H1 (cell line): ENCODE data around the gene ZFHX2. TPM values are rescaled to one million over a fixed set of nuclear protein-coding genes. Genes with fewer than 3 reads are reported as not detected.

Source experiments
- ASH2L ChIP-seq: fragments of 200-600, 300-600 bp; sonication (generic); IDR thresholded peaks from one replicate; pipeline ENCODE4 v1.7.1; 2017; ENCODE audit warnings: low read length
- BCL11A ChIP-seq, 2 experiments: IDR thresholded peaks; one replicate each; pipeline ENCODE4 v1.6.1; 2011; ENCODE audit warnings: low read depth in 2 of 2, low read length in 2 of 2, mild to moderate bottlenecking in 2 of 2
- CBX5 ChIP-seq: fragments of 300-800, 300-1000 bp; sonication (generic); IDR thresholded peaks from 2 replicates; pipeline ENCODE4 v1.7.1; 2016; ENCODE audit warnings: antibody characterized with exemption, low read length, low read depth
- EGR1 ChIP-seq: IDR thresholded peaks from 2 replicates; pipeline ENCODE4 v1.6.1; 2011; ENCODE audit warnings: low read depth, low read length, borderline replicate concordance
- EZH2 ChIP-seq: fragments of 200-600 bp; sonication (generic); IDR thresholded peaks from 2 replicates; pipeline ENCODE4 v1.7.1; 2012; ENCODE audit warnings: low read depth, mild to moderate bottlenecking, moderate library complexity, low read length, inconsistent platforms; ENCODE audit not compliant: severe bottlenecking
- HDAC2 ChIP-seq, 2 experiments: fragments of 300-600 bp in 1 of 2; sonication (generic) in 1 of 2; IDR thresholded peaks; 2 replicates each; pipeline ENCODE4 v1.6.1; 2011 to 2012; ENCODE audit warnings: low read depth in 2 of 2, low read length in 2 of 2, mild to moderate bottlenecking in 2 of 2, moderate library complexity in 2 of 2, borderline replicate concordance in 1 of 2, inconsistent platforms in 1 of 2
- KDM1A ChIP-seq: fragments of 200-600, 300-600 bp; sonication (generic); IDR thresholded peaks from 2 replicates; pipeline ENCODE4 v1.7.1; 2016; ENCODE audit warnings: mild to moderate bottlenecking, low read length, borderline replicate concordance
- KDM4A ChIP-seq: IDR thresholded peaks from one replicate; pipeline ENCODE4 v1.7.1; 2012; ENCODE audit warnings: low read depth, mild to moderate bottlenecking, moderate library complexity, low read length, inconsistent platforms; ENCODE audit not compliant: severe bottlenecking
- MAX ChIP-seq: IDR thresholded peaks from 2 replicates; pipeline ENCODE4 v1.6.1; 2012; ENCODE audit warnings: inconsistent platforms
- PHF8 ChIP-seq: fragments of 200-600 bp; sonication (generic); conservative IDR thresholded peaks from 2 replicates; pipeline ENCODE4 v1.7.1; 2012; ENCODE audit warnings: low read depth, mild to moderate bottlenecking, inconsistent platforms, low read length, moderate library complexity
- POLR2AphosphoS5 ChIP-seq: IDR thresholded peaks from 2 replicates; pipeline ENCODE4 v1.6.1; 2011; ENCODE audit warnings: low read depth, low read length
- POU5F1 ChIP-seq: IDR thresholded peaks from 2 replicates; pipeline ENCODE4 v1.6.1; 2011; ENCODE audit warnings: low read depth, mild to moderate bottlenecking, low read length, moderate library complexity
- RBBP5 ChIP-seq: IDR thresholded peaks from 2 replicates; pipeline ENCODE4 v1.7.1; 2012; ENCODE audit warnings: low read depth, mild to moderate bottlenecking, inconsistent platforms, low read length, moderate library complexity, borderline replicate concordance
- RNF2 ChIP-seq: fragments of 200-900, 300-1000 bp; sonication (generic); IDR thresholded peaks from 2 replicates; pipeline ENCODE4 v1.7.1; 2016; ENCODE audit warnings: borderline replicate concordance, low read depth, mild to moderate bottlenecking, antibody characterized with exemption, low read length; ENCODE audit not compliant: poor library complexity, severe bottlenecking; ENCODE audit errors: missing control alignments
- RXRA ChIP-seq: IDR thresholded peaks from 2 replicates; pipeline ENCODE4 v1.6.1; 2011; ENCODE audit warnings: low read depth, mild to moderate bottlenecking, low read length, moderate library complexity; ENCODE audit not compliant: insufficient read depth
- SAP30 ChIP-seq: fragments of 300-600 bp; sonication (generic); IDR thresholded peaks from 2 replicates; pipeline ENCODE4 v1.7.1; 2012; ENCODE audit warnings: low read length, moderate library complexity, mild to moderate bottlenecking, inconsistent platforms; ENCODE audit not compliant: insufficient read depth, insufficient replicate concordance
- SIN3A ChIP-seq, 2 experiments: IDR thresholded peaks in 1 of 2; conservative IDR thresholded peaks in 1 of 2; 2 replicates each; pipeline ENCODE4 v1.6.1; 2011 to 2012; ENCODE audit warnings: low read length in 2 of 2, improper control_type of control experiment in 1 of 2, low read depth in 1 of 2, mild to moderate bottlenecking in 1 of 2
- SIRT6 ChIP-seq: IDR thresholded peaks from one replicate; pipeline ENCODE4 v1.7.1; 2012; ENCODE audit warnings: low read length, inconsistent platforms
- TCF12 ChIP-seq: IDR thresholded peaks from 2 replicates; pipeline ENCODE4 v1.6.1; 2011; ENCODE audit warnings: low read depth, mild to moderate bottlenecking, low read length
- YY1 ChIP-seq: IDR thresholded peaks from 2 replicates; pipeline ENCODE4 v1.6.1; 2011; ENCODE audit warnings: low read depth, mild to moderate bottlenecking, low read length
- polyA plus RNA-seq, 7 experiments: library from polyadenylated mRNA; depleted of rRNA in 3 of 7; stranded (reverse) in 5 of 7; unstranded in 2 of 7; fragments of >200 nt in 5 of 7; fragments of 200-250 nt in 2 of 7; gene quantifications; 1 replicate in 5 of 7; 2 replicates in 1 of 7; 4 replicates in 1 of 7; pipeline versions ENCODE4 v1.2.1 to v1.2.3, GENCODE V29; 2011 to 2013; ENCODE audit warnings: missing spikeins in 2 of 7, mixed read lengths in 2 of 7
- total RNA-seq: library from RNA; stranded (reverse); fragmentation: NEBNext Ultra II Directional; extraction: Animal tissue kit (Norgen Biotek cat#: 25700); gene quantifications from 2 replicates; pipeline ENCODE4 v1.2.1, GENCODE V29; 2021
- TF ChIP-seq, protein P1 (sequence below), 3 experiments: IDR thresholded peaks; 1 replicate in 2 of 3; 2 replicates in 1 of 3; pipeline versions ENCODE4 v1.5.1 to v1.6.1; 2011; ENCODE audit warnings: low read length in 3 of 3, mild to moderate bottlenecking in 3 of 3, inconsistent platforms in 2 of 3, low read depth in 1 of 3, moderate library complexity in 1 of 3; ENCODE audit not compliant: insufficient read depth in 1 of 3; ENCODE audit errors: control extremely low read depth in 1 of 3

Gene ZFHX2
- total and polyA plus RNA-seq, 2 of the 8 experiments (the other 6 are each of a cell fraction or from before 2014, with no cell fraction given) = 2.7 to 27.0 TPM

GRCh38 chr14:23562822-23563472 is 11.4 kb upstream of the ZFHX2 start (continued):
- TF ChIP-seq HDAC2 (IDR thresholded peaks at IDR 0.05; ENCODE audit: borderline replicate concordance in 1 of 2, low read depth in 2 of 2, low read length in 2 of 2) = no peak
- TF ChIP-seq KDM4A = no peak
- no peak for TF ChIP-seq RXRA
- TF ChIP-seq KDM1A = no peak
- TF ChIP-seq POLR2AphosphoS5 = peak; percentile 20; the same call in 1 of the 2 replicates
- TF ChIP-seq CBX5 = no peak
- no peak for TF ChIP-seq EGR1
- no peak for TF ChIP-seq RNF2
- TF ChIP-seq POU5F1 = no peak
- no peak for TF ChIP-seq BCL11A (IDR thresholded peaks at IDR 0.05; ENCODE audit: low read depth in 2 of 2, low read length in 2 of 2)
- TF ChIP-seq MAX = no peak
- TF ChIP-seq EZH2 = no peak
- no peak for TF ChIP-seq YY1
- no peak for TF ChIP-seq PHF8
- no peak for TF ChIP-seq SAP30
- no peak for TF ChIP-seq RBBP5
- TF ChIP-seq SIRT6 = no peak
- TF ChIP-seq, protein P1, sequence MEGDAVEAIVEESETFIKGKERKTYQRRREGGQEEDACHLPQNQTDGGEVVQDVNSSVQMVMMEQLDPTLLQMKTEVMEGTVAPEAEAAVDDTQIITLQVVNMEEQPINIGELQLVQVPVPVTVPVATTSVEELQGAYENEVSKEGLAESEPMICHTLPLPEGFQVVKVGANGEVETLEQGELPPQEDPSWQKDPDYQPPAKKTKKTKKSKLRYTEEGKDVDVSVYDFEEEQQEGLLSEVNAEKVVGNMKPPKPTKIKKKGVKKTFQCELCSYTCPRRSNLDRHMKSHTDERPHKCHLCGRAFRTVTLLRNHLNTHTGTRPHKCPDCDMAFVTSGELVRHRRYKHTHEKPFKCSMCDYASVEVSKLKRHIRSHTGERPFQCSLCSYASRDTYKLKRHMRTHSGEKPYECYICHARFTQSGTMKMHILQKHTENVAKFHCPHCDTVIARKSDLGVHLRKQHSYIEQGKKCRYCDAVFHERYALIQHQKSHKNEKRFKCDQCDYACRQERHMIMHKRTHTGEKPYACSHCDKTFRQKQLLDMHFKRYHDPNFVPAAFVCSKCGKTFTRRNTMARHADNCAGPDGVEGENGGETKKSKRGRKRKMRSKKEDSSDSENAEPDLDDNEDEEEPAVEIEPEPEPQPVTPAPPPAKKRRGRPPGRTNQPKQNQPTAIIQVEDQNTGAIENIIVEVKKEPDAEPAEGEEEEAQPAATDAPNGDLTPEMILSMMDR (IDR thresholded peaks at IDR 0.05; ENCODE audit: control extremely low read depth in 1 of 3, insufficient read depth in 1 of 3, low read depth in 1 of 3, low read length in 3 of 3) = peak; percentile 89 to 98 (median 90)
- 0 out of 4 replicates have a peak, but pooled peaks of 1 of the 2 experiments have one; percentile 46 for TF ChIP-seq SIN3A (conservative IDR thresholded peaks at IDR 0.05 in 1 of 2, IDR thresholded peaks at IDR 0.05 in 1 of 2; ENCODE audit: low read depth in 1 of 2, low read length in 2 of 2)
- TF ChIP-seq TCF12 = no peak
- no peak for TF ChIP-seq ASH2L
